Neural progenitor cell (in vitro differentiated cells): ENCODE data around the gene RNF2.

Source experiments
- EZH2phosphoT487 ChIP-seq: fragments of 200-600 bp; sonication (generic); IDR thresholded peaks from 2 replicates; pipeline ENCODE4 v1.6.1; 2017; ENCODE audit warnings: antibody characterized with exemption
- TF ChIP-seq, protein P1 (sequence below): fragments of 200-600 bp; sonication (generic); IDR thresholded peaks from 2 replicates; pipeline ENCODE4 v1.5.1; 2017; ENCODE audit warnings: antibody characterized with exemption, mild to moderate bottlenecking

DNA sequence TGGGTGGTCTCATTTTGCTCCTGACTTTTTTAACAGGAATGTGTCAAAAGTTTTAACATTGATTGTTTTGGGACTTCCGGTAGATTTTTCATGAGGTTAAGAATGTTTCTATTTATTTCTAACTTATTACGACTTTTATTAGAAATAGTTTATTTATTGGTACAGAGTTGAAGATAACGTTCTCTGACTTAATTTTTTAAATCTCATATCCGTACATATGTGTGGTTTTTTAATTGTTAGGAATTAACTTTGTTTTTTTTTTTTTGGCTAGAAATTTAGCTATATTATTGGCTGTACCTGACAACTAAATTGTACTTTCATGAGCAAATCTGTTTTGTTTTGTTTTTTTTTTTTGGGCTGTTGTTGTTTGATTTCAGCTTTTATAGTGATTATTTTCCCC is 32.0 kb downstream of the RNF2 start:
- TF ChIP-seq, protein P1, sequence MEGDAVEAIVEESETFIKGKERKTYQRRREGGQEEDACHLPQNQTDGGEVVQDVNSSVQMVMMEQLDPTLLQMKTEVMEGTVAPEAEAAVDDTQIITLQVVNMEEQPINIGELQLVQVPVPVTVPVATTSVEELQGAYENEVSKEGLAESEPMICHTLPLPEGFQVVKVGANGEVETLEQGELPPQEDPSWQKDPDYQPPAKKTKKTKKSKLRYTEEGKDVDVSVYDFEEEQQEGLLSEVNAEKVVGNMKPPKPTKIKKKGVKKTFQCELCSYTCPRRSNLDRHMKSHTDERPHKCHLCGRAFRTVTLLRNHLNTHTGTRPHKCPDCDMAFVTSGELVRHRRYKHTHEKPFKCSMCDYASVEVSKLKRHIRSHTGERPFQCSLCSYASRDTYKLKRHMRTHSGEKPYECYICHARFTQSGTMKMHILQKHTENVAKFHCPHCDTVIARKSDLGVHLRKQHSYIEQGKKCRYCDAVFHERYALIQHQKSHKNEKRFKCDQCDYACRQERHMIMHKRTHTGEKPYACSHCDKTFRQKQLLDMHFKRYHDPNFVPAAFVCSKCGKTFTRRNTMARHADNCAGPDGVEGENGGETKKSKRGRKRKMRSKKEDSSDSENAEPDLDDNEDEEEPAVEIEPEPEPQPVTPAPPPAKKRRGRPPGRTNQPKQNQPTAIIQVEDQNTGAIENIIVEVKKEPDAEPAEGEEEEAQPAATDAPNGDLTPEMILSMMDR: no peak
- TF ChIP-seq EZH2phosphoT487: no peak
